Measurements from ENCODE around the gene RPL36A.

The RPL36A gene

GRCh38 chrX:101430457-101431078, 39.8 kb downstream of the RPL36A start:
- no peak for DNase-seq (ENCODE audit: extremely low read depth in 1 of 2, low read depth in 1 of 2)

DNA sequence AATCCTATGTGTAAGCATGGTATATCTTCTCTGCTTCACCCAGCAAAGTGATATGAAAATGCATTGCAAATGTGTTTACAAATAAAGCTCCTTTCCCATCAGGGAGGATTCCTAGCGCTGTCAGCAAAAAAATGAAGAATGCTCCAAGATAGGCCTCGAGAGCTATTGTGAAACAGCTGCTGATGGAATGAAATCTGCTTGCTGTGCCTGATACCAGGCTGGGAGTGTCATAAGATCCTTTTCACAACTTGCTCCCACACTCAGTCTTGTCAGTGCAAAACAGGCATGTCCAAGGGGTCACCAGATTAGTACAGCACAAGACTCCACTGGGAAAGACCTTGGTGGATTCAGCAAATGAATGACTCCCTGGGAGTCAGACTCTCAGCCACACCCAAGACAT, 51.3 kb downstream of the RPL36A start:
- no peak for DNase-seq (ENCODE audit: extremely low read depth in 1 of 2, low read depth in 1 of 2)

Data from activated CD8-positive, alpha-beta memory T cell treated with anti-CD3 and anti-CD28 coated beads for 1 hour (primary cell).